K562 (cell line): ENCODE data around the gene UFSP2. TPM values are rescaled to one million over a fixed set of nuclear protein-coding genes. Genes with fewer than 3 reads are reported as not detected.

ENCODE experiments used
- MCM7 ChIP-seq, 2 experiments: fragments of 450-650 bp; IDR thresholded peaks; 2 replicates each; pipeline ENCODE4 v1.6.1; 2016 to 2018
- NR0B1 ChIP-seq: fragments of 450-650 bp; IDR thresholded peaks from one replicate; pipeline ENCODE4 v1.6.1; 2018; ENCODE audit warnings: mild to moderate bottlenecking, moderate library complexity; ENCODE audit not compliant: partially characterized antibody
- TAF15 ChIP-seq: fragments of 200-400 bp; formaldehyde crosslinking; IDR thresholded peaks from 2 replicates; pipeline ENCODE4 v1.6.1; 2017; ENCODE audit warnings: mild to moderate bottlenecking, low read depth, low read length, moderate library complexity
- TAF7 ChIP-seq: fragments of 450-650 bp; IDR thresholded peaks from 2 replicates; pipeline ENCODE4 v1.6.1; 2016; ENCODE audit warnings: missing genetic modification characterization, missing compliant biosample characterization
- TBL1XR1 ChIP-seq, 2 experiments: IDR thresholded peaks; 2 replicates each; pipeline ENCODE4 v1.6.1; 2012; ENCODE audit warnings: improper control_type of control experiment in 2 of 2, low read length in 2 of 2, mild to moderate bottlenecking in 1 of 2
- ZNF23 ChIP-seq: fragments of 250-450 bp; sonication (Bioruptor Pico); IDR thresholded peaks from 2 replicates; pipeline ENCODE4 v1.4.0; 2020; ENCODE audit warnings: mild to moderate bottlenecking
- ZNF239 ChIP-seq: fragments of 250-450 bp; sonication (Bioruptor Pico); IDR thresholded peaks from 2 replicates; pipeline ENCODE4 v1.4.0; 2020; ENCODE audit warnings: mild to moderate bottlenecking
- polyA plus RNA-seq, 8 experiments: library from polyadenylated mRNA; depleted of rRNA in 4 of 8; stranded (reverse) in 5 of 8; unstranded in 3 of 8; fragments of >200 nt; fragmentation: Nextera tagmentation in 2 of 8; fragmentation: Illumina TruSeq in 1 of 8; extraction: Ambion mirVana in 2 of 8; extraction: Trizol in 1 of 8; gene quantifications; 2 replicates each; pipeline versions ENCODE4 v1.2.1 to v1.2.3, GENCODE V29; 2011 to 2014; ENCODE audit warnings: inconsistent platforms in 1 of 8, missing spikeins in 1 of 8
- total RNA-seq, 7 experiments: library from RNA; depleted of rRNA in 6 of 7; stranded (reverse); fragments of >200 nt in 6 of 7; fragmentation: Illumina TruSeq in 2 of 7; extraction: Trizol in 2 of 7; gene quantifications; 2 replicates each; pipeline versions ENCODE4 v1.2.1 to v1.2.3, GENCODE V29; 2011 to 2021; ENCODE audit warnings: low replicate concordance in 1 of 7
- TF ChIP-seq, protein P1 (sequence below), 2 experiments: fragments of 450-650 bp; IDR thresholded peaks; 2 replicates each; pipeline ENCODE4 v1.6.1; 2016; ENCODE audit warnings: mild to moderate bottlenecking in 2 of 2, borderline replicate concordance in 1 of 2, low read depth in 1 of 2, moderate library complexity in 1 of 2

Gene UFSP2
- total and polyA plus RNA-seq, 9 of the 15 experiments (the other 6 are each of a cell fraction or from before 2014, with no cell fraction given) = 20.1 to 55.8 (median 26.6) TPM

- no peak for TF ChIP-seq TBL1XR1 (IDR thresholded peaks at IDR 0.05; ENCODE audit: low read length in 2 of 2)
- TF ChIP-seq MCM7 (IDR thresholded peaks at IDR 0.05) = no peak
- no peak for TF ChIP-seq ZNF239 (CRISPR knock-in tag)
- TF ChIP-seq, protein P1, sequence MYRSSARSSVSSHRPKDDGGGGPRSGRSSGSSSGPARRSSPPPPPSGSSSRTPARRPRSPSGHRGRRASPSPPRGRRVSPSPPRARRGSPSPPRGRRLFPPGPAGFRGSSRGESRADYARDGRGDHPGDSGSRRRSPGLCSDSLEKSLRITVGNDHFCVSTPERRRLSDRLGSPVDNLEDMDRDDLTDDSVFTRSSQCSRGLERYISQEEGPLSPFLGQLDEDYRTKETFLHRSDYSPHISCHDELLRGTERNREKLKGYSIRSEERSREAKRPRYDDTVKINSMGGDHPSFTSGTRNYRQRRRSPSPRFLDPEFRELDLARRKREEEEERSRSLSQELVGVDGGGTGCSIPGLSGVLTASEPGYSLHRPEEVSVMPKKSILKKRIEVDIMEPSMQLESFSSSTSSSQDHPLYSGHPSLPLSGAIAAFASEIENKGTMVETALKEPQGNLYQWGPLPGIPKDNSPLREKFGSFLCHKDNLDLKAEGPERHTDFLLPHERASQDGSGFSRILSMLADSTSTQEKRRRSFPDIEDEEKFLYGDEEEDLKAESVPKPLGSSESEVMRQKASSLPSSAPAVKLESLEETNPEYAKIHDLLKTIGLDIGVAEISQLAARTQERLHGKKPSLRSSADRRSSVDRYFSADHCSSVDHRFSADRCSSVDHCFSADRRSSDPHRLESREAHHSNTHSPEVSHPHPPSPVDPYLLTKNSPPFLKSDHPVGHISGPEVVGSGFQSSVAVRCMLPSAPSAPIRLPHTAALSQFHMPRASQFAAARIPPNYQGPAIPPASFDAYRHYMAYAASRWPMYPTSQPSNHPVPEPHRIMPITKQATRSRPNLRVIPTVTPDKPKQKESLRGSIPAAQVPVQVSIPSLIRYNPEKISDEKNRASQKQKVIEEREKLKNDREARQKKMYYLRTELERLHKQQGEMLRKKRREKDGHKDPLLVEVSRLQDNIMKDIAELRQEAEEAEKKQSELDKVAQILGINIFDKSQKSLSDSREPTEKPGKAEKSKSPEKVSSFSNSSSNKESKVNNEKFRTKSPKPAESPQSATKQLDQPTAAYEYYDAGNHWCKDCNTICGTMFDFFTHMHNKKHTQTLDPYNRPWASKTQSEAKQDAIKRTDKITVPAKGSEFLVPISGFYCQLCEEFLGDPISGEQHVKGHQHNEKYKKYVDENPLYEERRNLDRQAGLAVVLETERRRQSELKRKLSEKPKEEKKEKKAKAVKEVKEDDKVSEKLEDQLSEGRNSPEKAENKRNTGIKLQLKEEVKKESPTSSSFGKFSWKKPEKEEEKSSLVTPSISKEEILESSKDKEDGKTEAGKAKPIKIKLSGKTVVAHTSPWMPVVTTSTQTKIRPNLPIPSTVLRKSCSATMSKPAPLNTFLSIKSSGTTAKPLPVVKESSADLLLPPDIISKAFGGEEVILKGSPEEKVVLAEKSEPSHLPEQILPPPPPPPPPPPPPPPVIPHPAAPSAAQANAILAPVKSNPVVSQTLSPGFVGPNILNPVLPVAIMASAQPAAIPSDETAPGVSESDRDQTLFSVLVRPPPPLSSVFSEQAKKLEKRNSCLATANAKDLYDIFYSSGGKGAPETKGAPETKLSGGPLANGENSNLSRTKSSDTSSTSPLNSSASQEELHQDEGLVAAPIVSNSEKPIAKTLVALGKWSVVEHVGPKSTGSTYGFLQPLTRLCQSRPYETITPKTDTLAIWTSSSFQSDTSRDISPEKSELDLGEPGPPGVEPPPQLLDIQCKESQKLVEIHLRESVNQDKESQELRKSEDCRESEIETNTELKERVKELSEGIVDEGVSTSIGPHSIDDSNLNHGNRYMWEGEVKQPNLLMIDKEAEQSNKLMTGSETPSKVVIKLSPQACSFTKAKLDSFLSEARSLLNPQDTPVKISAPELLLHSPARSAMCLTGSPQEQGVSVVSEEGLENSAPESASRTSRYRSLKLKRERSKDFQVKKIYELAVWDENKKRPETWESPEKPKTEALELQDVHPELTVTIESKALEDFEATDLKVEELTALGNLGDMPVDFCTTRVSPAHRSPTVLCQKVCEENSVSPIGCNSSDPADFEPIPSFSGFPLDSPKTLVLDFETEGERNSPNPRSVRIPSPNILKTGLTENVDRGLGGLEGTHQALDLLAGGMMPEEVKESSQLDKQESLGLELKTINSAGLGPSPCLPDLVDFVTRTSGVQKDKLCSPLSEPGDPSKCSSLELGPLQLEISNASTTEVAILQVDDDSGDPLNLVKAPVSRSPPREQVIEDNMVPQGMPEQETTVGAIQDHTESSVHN (IDR thresholded peaks at IDR 0.05; ENCODE audit: borderline replicate concordance in 1 of 2, low read depth in 1 of 2) = no peak
- no peak for TF ChIP-seq TAF15
- TF ChIP-seq NR0B1 = no peak
- TF ChIP-seq TAF7 (tag) = no peak
- no peak for TF ChIP-seq ZNF23
These were observed 45.7 kb upstream of the UFSP2 start, which contains the start of gene CCDC110 (continued) for GRCh38 chr4:185471235-185472102.
